HUES48 (cell line): ENCODE measurements around the gene ITGA11.

ENCODE experiments used
- H3K27ac ChIP-seq: one replicate; pipeline ENCODE4 v1.7.0; 2013; ENCODE audit warnings: low read depth, low read length, inconsistent platforms
- H3K27me3 ChIP-seq: 2 replicates; pipeline ENCODE4 v1.6.1; 2013; ENCODE audit warnings: mild to moderate bottlenecking, low read length; ENCODE audit not compliant: control insufficient read depth, insufficient read depth
- H3K36me3 ChIP-seq: 2 replicates; pipeline ENCODE4 v1.6.1; 2013; ENCODE audit warnings: low read length; ENCODE audit not compliant: control insufficient read depth, insufficient read depth
- H3K4me1 ChIP-seq: 2 replicates; pipeline ENCODE4 v1.6.1; 2013; ENCODE audit warnings: mild to moderate bottlenecking, low read length; ENCODE audit not compliant: control insufficient read depth, insufficient read depth
- H3K4me3 ChIP-seq: 2 replicates; pipeline ENCODE4 v1.5.1; 2013; ENCODE audit warnings: mild to moderate bottlenecking, low read depth, low read length
- H3K9ac ChIP-seq: 2 replicates; pipeline ENCODE4 v1.6.1; 2013; ENCODE audit warnings: mild to moderate bottlenecking, low read depth, low read length, moderate library complexity
- H3K9me3 ChIP-seq: 2 replicates; pipeline ENCODE4 v1.6.1; 2013; ENCODE audit warnings: low read length; ENCODE audit not compliant: control insufficient read depth, insufficient read depth

Gene ITGA11

DNA sequence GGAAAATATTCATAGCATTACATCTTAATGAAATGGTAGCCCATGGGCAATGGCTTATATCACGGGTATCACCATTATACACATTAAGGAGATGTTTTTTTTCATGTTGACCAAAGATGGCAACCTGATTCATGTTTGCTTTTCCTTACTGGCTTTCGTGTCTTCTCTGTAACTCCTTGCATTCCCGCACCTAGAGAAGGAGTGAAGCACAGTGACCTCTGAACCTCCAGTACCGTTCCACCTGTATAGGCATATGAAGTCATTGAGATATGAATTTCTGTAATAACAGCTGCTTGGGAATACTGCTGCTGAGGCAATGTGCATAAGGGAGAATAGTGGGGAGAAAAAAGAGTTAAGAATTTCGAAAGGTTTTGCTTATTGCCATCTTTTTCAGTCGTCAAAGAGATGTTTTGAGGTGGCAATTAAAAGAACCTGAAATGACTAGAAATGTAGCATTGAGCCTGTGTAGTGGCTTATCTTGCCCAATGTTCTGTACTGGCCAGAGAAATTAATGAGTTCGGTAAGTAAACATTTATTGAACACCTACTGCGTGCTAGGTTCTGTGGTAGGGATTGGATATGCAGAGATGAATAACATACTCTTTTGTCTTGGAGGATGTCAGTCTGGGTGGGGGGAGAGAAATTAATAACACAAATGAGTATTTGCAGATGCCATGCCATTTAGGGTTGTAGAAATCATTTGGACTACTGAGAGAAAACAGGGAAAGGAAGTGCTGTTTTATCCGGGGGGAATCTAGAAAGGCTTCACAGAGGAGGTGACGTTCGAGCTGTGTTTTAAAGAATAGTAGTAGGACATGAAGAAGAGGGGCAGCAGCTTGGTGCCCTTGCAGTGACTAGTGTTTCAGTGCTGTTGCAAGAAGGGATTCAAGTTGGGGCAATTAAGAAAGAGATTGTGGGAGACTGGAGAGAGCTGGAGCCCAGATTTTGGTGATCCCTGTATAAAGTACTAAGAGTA lies 151.9 kb downstream of the ITGA11 start:
- Histone ChIP-seq H3K4me3 (peak overlapping the region; percentile 78), H3K9ac (peak overlapping the region; percentile 8; the same call in 1 of the 2 replicates), H3K9me3 (no peaks in the 10 kb centered on the region), H3K27ac (peak overlapping the region; percentile 42), H3K27me3 (no peaks in the 10 kb centered on the region), H3K36me3 (peaks cover 13% of the 10 kb centered on the region), H3K4me1 (peaks cover 49% of the 10 kb centered on the region)

GRCh38 chr15:68278595-68279405 lies 153.2 kb downstream of the ITGA11 start:
- H3K4me3 ChIP-seq: peak overlapping the region; percentile 78
- peak overlapping the region; percentile 99 for H3K27ac ChIP-seq
- H3K36me3 ChIP-seq: 0 out of 2 replicates have a peak, but pooled peaks cover under 1% of the 10 kb centered on the region
- H3K4me1 ChIP-seq: peaks cover 46% of the 10 kb centered on the region
- no peaks in the 10 kb centered on the region for H3K9me3 ChIP-seq
- peak overlapping the region; percentile 89 for H3K9ac ChIP-seq
- H3K27me3 ChIP-seq: no peaks in the 10 kb centered on the region

- Histone ChIP-seq H3K4me1 (peaks cover 46% of the 10 kb centered on the region), H3K27ac (peak overlapping the region; percentile 99)
Observed at GRCh38 chr15:68278345-68278594, 153.7 kb downstream of the ITGA11 start.

GRCh38 chr15:68277603-68278344 lies 154.2 kb downstream of the ITGA11 start, which contains the start of gene FEM1B:
Gene FEM1B, plus strand, starts transcription at chr15:68277745. Its CDS starts 673 bp downstream, at chr15:68278418.
- peak within 1 kb of the TSS; percentile 89 for H3K9ac ChIP-seq
- H3K27me3 ChIP-seq: no peaks in the 10 kb centered on the region
- H3K4me3 ChIP-seq: peak within 1 kb of the TSS; percentile 78
- H3K4me1 ChIP-seq: peaks cover 43% of the 10 kb centered on the region
- no peaks in the 10 kb centered on the region for H3K9me3 ChIP-seq
- peak within 1 kb of the TSS; percentile 99 for H3K27ac ChIP-seq
- H3K36me3 ChIP-seq: no peaks in the 10 kb centered on the region

More at GRCh38 chr15:68278345-68278594, 153.7 kb downstream of the ITGA11 start:
- H3K4me3 ChIP-seq: peak overlapping the region; percentile 78
- no peaks in the 10 kb centered on the region for H3K9me3 ChIP-seq
- H3K36me3 ChIP-seq: no peaks in the 10 kb centered on the region
- peak overlapping the region; percentile 89 for H3K9ac ChIP-seq
- no peaks in the 10 kb centered on the region for H3K27me3 ChIP-seq

DNA sequence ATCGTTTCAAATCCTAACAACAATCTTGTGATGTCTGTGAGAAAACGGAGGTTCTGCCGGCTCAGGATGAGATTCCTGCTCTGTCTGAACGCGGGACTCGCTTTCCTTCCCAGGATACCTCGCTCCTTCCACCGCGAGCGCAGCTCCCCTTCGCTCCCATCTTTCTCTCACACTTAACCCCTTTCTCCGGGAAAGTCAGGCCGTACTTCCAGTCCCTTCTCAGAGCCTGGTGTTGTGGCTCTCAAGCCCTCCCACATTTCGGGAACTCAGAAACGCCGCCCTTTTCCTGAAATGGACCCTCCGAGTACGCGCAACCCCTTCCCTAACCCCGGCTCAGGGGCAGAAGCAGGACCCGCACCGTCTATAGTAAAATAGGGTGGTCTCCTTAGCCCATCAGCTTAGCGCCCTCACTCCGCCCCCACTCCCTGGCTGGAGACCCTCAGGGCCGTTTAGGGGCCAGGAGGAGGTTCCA lies 154.8 kb downstream of the ITGA11 start:
- Histone ChIP-seq H3K4me1 (peaks cover 41% of the 10 kb centered on the region), H3K27ac (peak overlapping the region; percentile 99), H3K27me3 (no peaks in the 10 kb centered on the region)

GRCh38 chr15:68276668-68277067 lies 155.3 kb downstream of the ITGA11 start:
- peaks cover 41% of the 10 kb centered on the region for H3K4me1 ChIP-seq

More for the DNA sequence above, 154.8 kb downstream of the ITGA11 start:
- Histone ChIP-seq H3K9ac (peak overlapping the region; percentile 89), H3K4me3 (peak overlapping the region; percentile 78), H3K36me3 (no peaks in the 10 kb centered on the region), H3K9me3 (no peaks in the 10 kb centered on the region)

DNA sequence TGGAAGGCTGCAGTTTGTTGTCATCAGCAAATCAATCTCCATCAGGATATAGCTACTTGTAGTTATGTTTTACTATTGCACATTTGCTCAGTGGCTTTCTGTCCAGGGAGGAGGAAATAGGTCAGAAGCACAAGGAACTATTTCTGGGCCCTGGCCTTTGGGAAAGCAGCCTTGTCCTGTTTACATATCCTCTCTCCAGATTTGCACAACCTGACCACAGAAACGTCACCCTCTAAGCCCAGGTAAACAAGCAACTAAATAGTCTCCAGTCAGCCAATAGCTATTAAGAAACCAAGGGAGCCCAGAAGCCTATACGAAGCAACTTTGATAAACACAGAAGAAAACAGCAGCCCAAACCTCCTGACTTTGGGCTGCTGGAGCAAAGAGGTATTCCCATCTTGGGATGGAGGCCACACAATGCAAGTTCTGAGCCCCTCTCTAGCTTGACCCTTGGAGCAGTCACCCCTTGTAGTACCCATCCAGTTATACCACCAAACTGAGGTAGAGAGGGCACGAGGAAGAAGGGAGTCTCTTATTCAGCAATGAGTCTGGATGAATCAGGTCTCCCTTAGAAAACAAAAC lies 156.7 kb downstream of the ITGA11 start:
- H3K4me1 ChIP-seq: peaks cover 37% of the 10 kb centered on the region
- H3K9me3 ChIP-seq: no peaks in the 10 kb centered on the region
- H3K9ac ChIP-seq: no peak overlapping the region
- no peak overlapping the region for H3K4me3 ChIP-seq
- no peaks in the 10 kb centered on the region for H3K27me3 ChIP-seq
- no peak overlapping the region for H3K27ac ChIP-seq
- no peaks in the 10 kb centered on the region for H3K36me3 ChIP-seq

More at GRCh38 chr15:68276668-68277067, 155.3 kb downstream of the ITGA11 start:
- H3K27me3 ChIP-seq: no peaks in the 10 kb centered on the region
- peak overlapping the region; percentile 89; the same call in 1 of the 2 replicates for H3K9ac ChIP-seq
- H3K9me3 ChIP-seq: no peaks in the 10 kb centered on the region
- peak overlapping the region; percentile 78 for H3K4me3 ChIP-seq
- no peaks in the 10 kb centered on the region for H3K36me3 ChIP-seq
- peak overlapping the region; percentile 99 for H3K27ac ChIP-seq

DNA sequence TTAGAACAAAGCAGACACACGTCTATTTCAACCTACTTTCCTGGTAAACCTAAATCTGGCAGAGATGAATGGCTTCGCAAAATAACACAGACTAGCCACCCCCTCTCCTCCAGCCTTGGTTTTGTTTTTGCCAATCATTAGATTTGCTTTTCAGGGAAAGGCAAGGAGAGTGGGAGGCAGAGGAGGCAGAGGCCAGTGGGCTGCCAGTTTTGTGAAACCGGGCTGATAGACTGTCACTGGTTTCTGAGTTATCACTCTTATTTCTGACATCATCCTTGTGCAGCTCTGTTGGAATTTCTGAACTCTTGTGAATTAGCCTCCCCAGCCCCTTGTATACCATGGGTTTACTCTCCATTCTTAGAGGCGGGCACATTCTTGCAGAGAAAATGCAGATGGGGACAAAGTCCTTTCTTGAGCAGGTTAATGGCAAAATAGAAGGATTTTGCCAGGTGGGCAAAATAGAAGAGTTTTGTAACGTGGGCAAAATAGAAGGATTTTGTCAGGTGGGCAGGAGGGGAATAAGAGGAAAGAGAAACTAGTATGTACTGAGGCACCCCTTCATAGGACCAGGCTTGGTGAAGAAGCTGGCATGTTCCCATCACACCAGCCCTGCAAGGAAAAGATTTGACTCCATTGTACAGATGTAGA lies 157.6 kb downstream of the ITGA11 start:
- H3K36me3 ChIP-seq: no peaks in the 10 kb centered on the region
- no peak overlapping the region for H3K4me3 ChIP-seq
- no peaks in the 10 kb centered on the region for H3K27me3 ChIP-seq
- peaks cover 29% of the 10 kb centered on the region for H3K4me1 ChIP-seq
- H3K9me3 ChIP-seq: no peaks in the 10 kb centered on the region
- H3K27ac ChIP-seq: peak overlapping the region; percentile 11
- H3K9ac ChIP-seq: no peak overlapping the region

GRCh38 chr15:68272721-68273271 lies 159.2 kb downstream of the ITGA11 start:
- no peaks in the 10 kb centered on the region for H3K36me3 ChIP-seq
- H3K9ac ChIP-seq: no peak overlapping the region
- peaks cover 25% of the 10 kb centered on the region for H3K4me1 ChIP-seq
- H3K9me3 ChIP-seq: no peaks in the 10 kb centered on the region
- no peaks in the 10 kb centered on the region for H3K27me3 ChIP-seq
- H3K4me3 ChIP-seq: no peak overlapping the region
- no peak overlapping the region for H3K27ac ChIP-seq
